H1 (cell line): Measurements from ENCODE around the gene SPAG8. TPM values are rescaled to one million over a fixed set of nuclear protein-coding genes. Genes with fewer than 3 reads are reported as not detected.

Source experiments
- EP300 ChIP-seq, 2 experiments: IDR thresholded peaks; 1 replicate in 1 of 2; 2 replicates in 1 of 2; pipeline ENCODE4 v1.6.1; 2011 to 2012; ENCODE audit warnings: low read depth in 2 of 2, low read length in 2 of 2, mild to moderate bottlenecking in 2 of 2, borderline replicate concordance in 1 of 2, inconsistent platforms in 1 of 2, moderate library complexity in 1 of 2
- POLR2A ChIP-seq, 2 experiments: IDR thresholded peaks; 1 replicate in 1 of 2; 2 replicates in 1 of 2; pipeline ENCODE4 v1.6.1; 2011; ENCODE audit warnings: low read depth in 2 of 2, low read length in 2 of 2, mild to moderate bottlenecking in 2 of 2; ENCODE audit errors: control extremely low read depth in 1 of 2
- polyA plus RNA-seq, 7 experiments: library from polyadenylated mRNA; depleted of rRNA in 3 of 7; stranded (reverse) in 5 of 7; unstranded in 2 of 7; fragments of >200 nt in 5 of 7; fragments of 200-250 nt in 2 of 7; gene quantifications; 1 replicate in 5 of 7; 2 replicates in 1 of 7; 4 replicates in 1 of 7; pipeline versions ENCODE4 v1.2.1 to v1.2.3, GENCODE V29; 2011 to 2013; ENCODE audit warnings: missing spikeins in 2 of 7, mixed read lengths in 2 of 7
- total RNA-seq: library from RNA; stranded (reverse); fragmentation: NEBNext Ultra II Directional; extraction: Animal tissue kit (Norgen Biotek cat#: 25700); gene quantifications from 2 replicates; pipeline ENCODE4 v1.2.1, GENCODE V29; 2021
- TF ChIP-seq, protein P1 (sequence below): fragments of 300-600 bp; sonication (generic); IDR thresholded peaks from 2 replicates; pipeline ENCODE4 v1.7.1; 2012; ENCODE audit warnings: low read length, moderate library complexity, mild to moderate bottlenecking, inconsistent platforms; ENCODE audit not compliant: insufficient replicate concordance
- TF ChIP-seq, protein P2 (sequence below): IDR thresholded peaks from 2 replicates; pipeline ENCODE4 v1.6.1; 2012; ENCODE audit warnings: low read length, inconsistent platforms

The SPAG8 gene
- total and polyA plus RNA-seq, 2 of the 8 experiments (the other 6 are each of a cell fraction or from before 2014, with no cell fraction given), result 0.37 to 0.44 TPM

DNA sequence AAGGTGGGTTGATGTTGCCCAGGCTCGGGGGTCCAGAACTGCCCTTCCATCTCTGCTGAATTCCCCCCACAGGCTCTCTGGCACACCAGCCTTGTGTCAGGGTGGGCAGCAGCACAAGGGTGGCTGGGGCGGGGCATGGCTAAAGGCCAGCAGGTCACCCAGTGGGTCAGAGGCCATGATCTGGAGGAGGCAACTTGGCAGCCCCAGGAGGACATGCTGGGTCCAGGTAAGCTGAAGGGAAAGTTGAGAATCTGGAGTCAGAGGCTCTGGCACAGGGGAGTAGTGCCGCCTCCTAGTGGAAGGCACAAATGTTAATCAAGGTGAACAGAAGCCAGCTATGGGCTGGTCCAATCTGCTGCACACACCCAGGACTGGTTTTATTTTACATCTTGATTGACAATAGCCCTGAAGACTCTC is 23.2 kb upstream of the SPAG8 start (continued):
- TF ChIP-seq, protein P1, sequence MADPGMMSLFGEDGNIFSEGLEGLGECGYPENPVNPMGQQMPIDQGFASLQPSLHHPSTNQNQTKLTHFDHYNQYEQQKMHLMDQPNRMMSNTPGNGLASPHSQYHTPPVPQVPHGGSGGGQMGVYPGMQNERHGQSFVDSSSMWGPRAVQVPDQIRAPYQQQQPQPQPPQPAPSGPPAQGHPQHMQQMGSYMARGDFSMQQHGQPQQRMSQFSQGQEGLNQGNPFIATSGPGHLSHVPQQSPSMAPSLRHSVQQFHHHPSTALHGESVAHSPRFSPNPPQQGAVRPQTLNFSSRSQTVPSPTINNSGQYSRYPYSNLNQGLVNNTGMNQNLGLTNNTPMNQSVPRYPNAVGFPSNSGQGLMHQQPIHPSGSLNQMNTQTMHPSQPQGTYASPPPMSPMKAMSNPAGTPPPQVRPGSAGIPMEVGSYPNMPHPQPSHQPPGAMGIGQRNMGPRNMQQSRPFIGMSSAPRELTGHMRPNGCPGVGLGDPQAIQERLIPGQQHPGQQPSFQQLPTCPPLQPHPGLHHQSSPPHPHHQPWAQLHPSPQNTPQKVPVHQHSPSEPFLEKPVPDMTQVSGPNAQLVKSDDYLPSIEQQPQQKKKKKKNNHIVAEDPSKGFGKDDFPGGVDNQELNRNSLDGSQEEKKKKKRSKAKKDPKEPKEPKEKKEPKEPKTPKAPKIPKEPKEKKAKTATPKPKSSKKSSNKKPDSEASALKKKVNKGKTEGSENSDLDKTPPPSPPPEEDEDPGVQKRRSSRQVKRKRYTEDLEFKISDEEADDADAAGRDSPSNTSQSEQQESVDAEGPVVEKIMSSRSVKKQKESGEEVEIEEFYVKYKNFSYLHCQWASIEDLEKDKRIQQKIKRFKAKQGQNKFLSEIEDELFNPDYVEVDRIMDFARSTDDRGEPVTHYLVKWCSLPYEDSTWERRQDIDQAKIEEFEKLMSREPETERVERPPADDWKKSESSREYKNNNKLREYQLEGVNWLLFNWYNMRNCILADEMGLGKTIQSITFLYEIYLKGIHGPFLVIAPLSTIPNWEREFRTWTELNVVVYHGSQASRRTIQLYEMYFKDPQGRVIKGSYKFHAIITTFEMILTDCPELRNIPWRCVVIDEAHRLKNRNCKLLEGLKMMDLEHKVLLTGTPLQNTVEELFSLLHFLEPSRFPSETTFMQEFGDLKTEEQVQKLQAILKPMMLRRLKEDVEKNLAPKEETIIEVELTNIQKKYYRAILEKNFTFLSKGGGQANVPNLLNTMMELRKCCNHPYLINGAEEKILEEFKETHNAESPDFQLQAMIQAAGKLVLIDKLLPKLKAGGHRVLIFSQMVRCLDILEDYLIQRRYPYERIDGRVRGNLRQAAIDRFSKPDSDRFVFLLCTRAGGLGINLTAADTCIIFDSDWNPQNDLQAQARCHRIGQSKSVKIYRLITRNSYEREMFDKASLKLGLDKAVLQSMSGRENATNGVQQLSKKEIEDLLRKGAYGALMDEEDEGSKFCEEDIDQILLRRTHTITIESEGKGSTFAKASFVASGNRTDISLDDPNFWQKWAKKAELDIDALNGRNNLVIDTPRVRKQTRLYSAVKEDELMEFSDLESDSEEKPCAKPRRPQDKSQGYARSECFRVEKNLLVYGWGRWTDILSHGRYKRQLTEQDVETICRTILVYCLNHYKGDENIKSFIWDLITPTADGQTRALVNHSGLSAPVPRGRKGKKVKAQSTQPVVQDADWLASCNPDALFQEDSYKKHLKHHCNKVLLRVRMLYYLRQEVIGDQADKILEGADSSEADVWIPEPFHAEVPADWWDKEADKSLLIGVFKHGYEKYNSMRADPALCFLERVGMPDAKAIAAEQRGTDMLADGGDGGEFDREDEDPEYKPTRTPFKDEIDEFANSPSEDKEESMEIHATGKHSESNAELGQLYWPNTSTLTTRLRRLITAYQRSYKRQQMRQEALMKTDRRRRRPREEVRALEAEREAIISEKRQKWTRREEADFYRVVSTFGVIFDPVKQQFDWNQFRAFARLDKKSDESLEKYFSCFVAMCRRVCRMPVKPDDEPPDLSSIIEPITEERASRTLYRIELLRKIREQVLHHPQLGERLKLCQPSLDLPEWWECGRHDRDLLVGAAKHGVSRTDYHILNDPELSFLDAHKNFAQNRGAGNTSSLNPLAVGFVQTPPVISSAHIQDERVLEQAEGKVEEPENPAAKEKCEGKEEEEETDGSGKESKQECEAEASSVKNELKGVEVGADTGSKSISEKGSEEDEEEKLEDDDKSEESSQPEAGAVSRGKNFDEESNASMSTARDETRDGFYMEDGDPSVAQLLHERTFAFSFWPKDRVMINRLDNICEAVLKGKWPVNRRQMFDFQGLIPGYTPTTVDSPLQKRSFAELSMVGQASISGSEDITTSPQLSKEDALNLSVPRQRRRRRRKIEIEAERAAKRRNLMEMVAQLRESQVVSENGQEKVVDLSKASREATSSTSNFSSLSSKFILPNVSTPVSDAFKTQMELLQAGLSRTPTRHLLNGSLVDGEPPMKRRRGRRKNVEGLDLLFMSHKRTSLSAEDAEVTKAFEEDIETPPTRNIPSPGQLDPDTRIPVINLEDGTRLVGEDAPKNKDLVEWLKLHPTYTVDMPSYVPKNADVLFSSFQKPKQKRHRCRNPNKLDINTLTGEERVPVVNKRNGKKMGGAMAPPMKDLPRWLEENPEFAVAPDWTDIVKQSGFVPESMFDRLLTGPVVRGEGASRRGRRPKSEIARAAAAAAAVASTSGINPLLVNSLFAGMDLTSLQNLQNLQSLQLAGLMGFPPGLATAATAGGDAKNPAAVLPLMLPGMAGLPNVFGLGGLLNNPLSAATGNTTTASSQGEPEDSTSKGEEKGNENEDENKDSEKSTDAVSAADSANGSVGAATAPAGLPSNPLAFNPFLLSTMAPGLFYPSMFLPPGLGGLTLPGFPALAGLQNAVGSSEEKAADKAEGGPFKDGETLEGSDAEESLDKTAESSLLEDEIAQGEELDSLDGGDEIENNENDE, result no peak
- TF ChIP-seq POLR2A (IDR thresholded peaks at IDR 0.05; ENCODE audit: control extremely low read depth in 1 of 2, low read depth in 2 of 2, low read length in 2 of 2) (no peak), EP300 (IDR thresholded peaks at IDR 0.05; ENCODE audit: borderline replicate concordance in 1 of 2, low read depth in 2 of 2, low read length in 2 of 2) (no peak)
- TF ChIP-seq, protein P2, sequence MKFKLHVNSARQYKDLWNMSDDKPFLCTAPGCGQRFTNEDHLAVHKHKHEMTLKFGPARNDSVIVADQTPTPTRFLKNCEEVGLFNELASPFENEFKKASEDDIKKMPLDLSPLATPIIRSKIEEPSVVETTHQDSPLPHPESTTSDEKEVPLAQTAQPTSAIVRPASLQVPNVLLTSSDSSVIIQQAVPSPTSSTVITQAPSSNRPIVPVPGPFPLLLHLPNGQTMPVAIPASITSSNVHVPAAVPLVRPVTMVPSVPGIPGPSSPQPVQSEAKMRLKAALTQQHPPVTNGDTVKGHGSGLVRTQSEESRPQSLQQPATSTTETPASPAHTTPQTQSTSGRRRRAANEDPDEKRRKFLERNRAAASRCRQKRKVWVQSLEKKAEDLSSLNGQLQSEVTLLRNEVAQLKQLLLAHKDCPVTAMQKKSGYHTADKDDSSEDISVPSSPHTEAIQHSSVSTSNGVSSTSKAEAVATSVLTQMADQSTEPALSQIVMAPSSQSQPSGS, result no peak
